SU-DHL-6 (cell line): ENCODE measurements around the gene SLC17A2.

Experiments
- EZH2phosphoT487 ChIP-seq: fragments of 200-600 bp; sonication (generic), shearing (Covaris generic); conservative IDR thresholded peaks from 2 replicates; pipeline ENCODE4 v1.6.1; 2018; ENCODE audit warnings: mild to moderate bottlenecking, antibody characterized with exemption, low read length, moderate library complexity, mixed read lengths
- TF ChIP-seq, protein P1 (sequence below): fragments of 200-600 bp; sonication (generic); IDR thresholded peaks from one replicate; pipeline ENCODE4 v1.5.1; 2017; ENCODE audit warnings: antibody characterized with exemption, mild to moderate bottlenecking, low read length, moderate library complexity; ENCODE audit not compliant: insufficient read depth, poor library complexity, severe bottlenecking

DNA sequence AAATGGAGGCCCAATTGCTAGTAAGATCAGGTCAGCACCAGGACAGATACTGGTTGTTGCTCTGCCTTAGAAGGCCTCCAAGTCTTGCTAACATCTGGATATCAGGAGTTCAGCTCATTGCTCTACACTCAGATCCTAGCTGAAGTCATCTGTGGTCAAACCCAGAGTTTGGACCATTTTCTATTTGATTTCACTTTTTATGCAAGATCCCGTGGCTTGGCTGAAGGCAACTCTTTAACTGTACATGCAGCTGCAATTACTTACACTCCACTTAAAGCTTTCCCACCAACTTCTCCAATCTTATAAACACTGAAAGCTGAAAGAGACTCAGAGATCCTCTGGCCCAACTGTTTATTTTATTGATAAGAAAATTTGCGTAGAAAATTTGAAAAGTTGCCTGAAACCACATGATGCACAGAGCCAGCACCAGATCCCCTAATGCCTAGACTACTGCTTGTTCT is 2.7 kb downstream of the SLC17A2 start:
- TF ChIP-seq, protein P1, sequence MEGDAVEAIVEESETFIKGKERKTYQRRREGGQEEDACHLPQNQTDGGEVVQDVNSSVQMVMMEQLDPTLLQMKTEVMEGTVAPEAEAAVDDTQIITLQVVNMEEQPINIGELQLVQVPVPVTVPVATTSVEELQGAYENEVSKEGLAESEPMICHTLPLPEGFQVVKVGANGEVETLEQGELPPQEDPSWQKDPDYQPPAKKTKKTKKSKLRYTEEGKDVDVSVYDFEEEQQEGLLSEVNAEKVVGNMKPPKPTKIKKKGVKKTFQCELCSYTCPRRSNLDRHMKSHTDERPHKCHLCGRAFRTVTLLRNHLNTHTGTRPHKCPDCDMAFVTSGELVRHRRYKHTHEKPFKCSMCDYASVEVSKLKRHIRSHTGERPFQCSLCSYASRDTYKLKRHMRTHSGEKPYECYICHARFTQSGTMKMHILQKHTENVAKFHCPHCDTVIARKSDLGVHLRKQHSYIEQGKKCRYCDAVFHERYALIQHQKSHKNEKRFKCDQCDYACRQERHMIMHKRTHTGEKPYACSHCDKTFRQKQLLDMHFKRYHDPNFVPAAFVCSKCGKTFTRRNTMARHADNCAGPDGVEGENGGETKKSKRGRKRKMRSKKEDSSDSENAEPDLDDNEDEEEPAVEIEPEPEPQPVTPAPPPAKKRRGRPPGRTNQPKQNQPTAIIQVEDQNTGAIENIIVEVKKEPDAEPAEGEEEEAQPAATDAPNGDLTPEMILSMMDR, result no peak
- no peak for TF ChIP-seq EZH2phosphoT487
